Suppressor macrophage (primary cell): ENCODE results near the gene SULT4A1.
"Not testable (repeated sequence)": the region's sequence is repeated elsewhere in the genome, so short reads cannot be mapped to it uniquely, and the experiment has no call there.

ENCODE experiments used
- DNase-seq, 4 experiments: peaks; one replicate each; pipeline ENCODE4 v3.0.0-alpha.2; 2020 to 2022

The SULT4A1 gene

GRCh38 chr22:43886231-43886630 is 23.9 kb upstream of the SULT4A1 start:
- DNase-seq, result no peak

GRCh38 chr22:43885786-43886185 is 23.5 kb upstream of the SULT4A1 start:
- DNase-seq, result no peak

GRCh38 chr22:43885319-43885671 is 23.0 kb upstream of the SULT4A1 start:
- DNase-seq, result no peak

GRCh38 chr22:43884600-43885318 is 22.4 kb upstream of the SULT4A1 start:
- peak; percentile 56 to 82 (median 70) for DNase-seq

GRCh38 chr22:43883719-43884415 is 21.6 kb upstream of the SULT4A1 start:
- no peak for DNase-seq

GRCh38 chr22:43883012-43883661 is 20.8 kb upstream of the SULT4A1 start:
- peak; percentile 56 to 79 (median 65) for DNase-seq

- DNase-seq, result no peak
Observed at GRCh38 chr22:43882122-43882767, 19.9 kb upstream of the SULT4A1 start.

- DNase-seq, result no peak
Observed at GRCh38 chr22:43881091-43882061, 19.1 kb upstream of the SULT4A1 start.

GRCh38 chr22:43880541-43880991 is 18.3 kb upstream of the SULT4A1 start:
- DNase-seq, result no peak

GRCh38 chr22:43879901-43880540 is 17.7 kb upstream of the SULT4A1 start:
- DNase-seq, result no peak

GRCh38 chr22:43878831-43879550 is 16.7 kb upstream of the SULT4A1 start:
- no peak for DNase-seq

GRCh38 chr22:43878079-43878795 is 15.9 kb upstream of the SULT4A1 start:
- DNase-seq, result no peak

- DNase-seq, result no peak
Observed at GRCh38 chr22:43876866-43877509, 14.7 kb upstream of the SULT4A1 start.

GRCh38 chr22:43869799-43870198 is 7.5 kb upstream of the SULT4A1 start:
- DNase-seq, result no peak

- not testable (repeated sequence) for DNase-seq
Observed at GRCh38 chr22:43869001-43869400, 6.7 kb upstream of the SULT4A1 start.

- peak; percentile 73 to 88 (median 78) for DNase-seq
Observed at GRCh38 chr22:43867839-43868635, 5.7 kb upstream of the SULT4A1 start.

- DNase-seq, result no peak
Observed at GRCh38 chr22:43862882-43863202, 529 bp upstream of the SULT4A1 start.

- no peak for DNase-seq
Observed at GRCh38 chr22:43861529-43861928, 784 bp downstream of the SULT4A1 start.

GRCh38 chr22:43860831-43861230 is 1.5 kb downstream of the SULT4A1 start:
- no peak for DNase-seq
